HG03025 (cell line): ENCODE results near the gene PROSER2.

Experiments
- ATAC-seq: cut with Tn5 transposase; IDR thresholded peaks from one replicate; pipeline ENCODE4 v1.9.1; 2021; ENCODE audit warnings: mild to moderate bottlenecking, moderate library complexity; ENCODE audit not compliant: unreplicated experiment, low FRiP score

The PROSER2 gene

DNA sequence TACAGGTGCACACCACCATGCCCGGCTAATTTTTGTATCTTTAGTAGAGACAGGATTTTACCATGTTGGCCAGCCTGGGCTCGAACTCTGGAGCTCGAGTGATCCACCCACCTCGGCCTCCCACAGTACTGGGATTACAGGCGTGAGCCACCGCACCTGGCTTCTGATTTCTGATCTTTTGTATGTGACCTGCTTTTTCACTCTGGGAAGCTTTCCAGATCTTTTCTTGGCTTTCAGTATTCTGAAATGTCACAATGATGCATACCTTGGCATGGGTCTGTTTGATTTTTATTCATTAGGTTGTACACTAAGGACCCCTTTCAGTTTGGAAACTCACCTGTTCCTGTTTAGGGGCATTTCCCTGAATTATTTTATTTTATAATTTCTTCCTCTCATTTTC is 41.6 kb downstream of the PROSER2 start:
- no peak for ATAC-seq

DNA sequence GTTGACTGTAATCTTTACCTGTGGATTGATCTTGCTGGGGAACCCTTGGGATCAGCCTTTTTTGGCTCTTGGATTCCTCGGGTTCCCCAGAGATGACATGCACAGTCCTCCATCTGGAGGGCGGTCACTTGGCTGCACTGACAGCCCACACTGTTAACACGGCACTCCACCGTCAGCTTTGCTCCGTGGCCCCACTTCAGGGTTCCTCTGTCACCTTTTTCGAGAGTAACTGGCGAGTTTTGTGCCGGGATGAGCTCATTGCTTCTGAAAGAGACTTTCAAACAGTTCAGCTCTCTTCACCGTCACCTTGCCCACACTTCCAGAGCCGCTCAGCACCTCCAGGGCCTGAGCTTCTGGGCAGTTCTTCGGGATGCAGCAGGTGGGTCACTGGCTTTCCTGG is 42.4 kb downstream of the PROSER2 start:
- ATAC-seq: no peak

DNA sequence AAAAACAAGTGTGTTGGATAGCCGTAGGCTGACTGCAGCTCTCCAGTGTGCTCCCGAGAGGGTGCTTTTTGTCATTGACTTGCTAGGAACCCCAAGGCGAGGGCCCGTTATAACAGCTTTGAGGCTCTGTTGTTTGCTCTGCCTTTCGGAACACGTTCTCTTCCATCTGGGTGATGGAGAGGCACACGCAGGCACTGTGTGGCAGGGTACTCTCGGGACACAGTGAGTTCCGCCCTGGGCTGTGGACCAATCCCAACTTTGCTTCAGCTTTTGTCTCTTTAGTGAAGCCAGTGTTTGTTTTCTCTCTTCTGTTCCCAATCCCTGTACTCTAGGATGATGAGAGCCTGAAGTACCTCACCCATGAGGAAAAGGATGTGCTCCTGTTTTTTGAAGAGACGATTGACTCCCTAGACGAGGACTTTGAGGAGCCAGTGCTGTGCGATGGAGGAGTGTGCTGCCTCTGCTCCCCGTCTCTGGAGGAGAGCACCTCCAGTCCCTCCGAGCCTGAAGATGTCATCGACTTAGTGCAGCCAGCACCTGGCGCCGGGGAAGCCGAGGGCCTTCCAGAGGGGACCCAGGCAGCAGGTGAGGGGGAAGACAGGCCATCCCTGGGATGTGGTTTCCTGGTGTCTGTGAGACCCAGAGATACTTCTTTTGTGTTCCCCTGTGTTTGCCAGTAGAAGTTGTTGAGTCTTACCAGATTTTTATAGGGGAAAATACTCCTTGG is 43.2 kb downstream of the PROSER2 start:
- no peak for ATAC-seq

DNA sequence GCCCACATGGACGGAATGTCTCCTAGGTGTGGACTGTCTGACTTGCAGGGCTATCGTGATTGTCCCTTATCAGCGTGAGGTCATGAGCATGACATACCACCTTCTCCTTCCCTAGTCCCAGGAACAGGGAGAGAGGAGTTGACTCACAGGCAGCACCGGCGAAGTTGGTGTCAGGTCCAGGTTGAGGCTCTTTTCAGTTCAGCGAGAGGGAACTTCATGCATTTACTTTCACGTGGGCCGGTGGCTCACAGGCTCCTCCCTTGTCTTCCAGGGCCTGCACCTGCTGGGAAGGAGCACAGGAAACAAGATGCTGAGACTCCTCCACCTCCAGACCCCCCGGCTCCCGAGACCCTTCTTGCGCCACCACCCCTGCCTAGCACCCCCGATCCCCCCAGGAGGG is 46.1 kb downstream of the PROSER2 start:
- no peak for ATAC-seq

DNA sequence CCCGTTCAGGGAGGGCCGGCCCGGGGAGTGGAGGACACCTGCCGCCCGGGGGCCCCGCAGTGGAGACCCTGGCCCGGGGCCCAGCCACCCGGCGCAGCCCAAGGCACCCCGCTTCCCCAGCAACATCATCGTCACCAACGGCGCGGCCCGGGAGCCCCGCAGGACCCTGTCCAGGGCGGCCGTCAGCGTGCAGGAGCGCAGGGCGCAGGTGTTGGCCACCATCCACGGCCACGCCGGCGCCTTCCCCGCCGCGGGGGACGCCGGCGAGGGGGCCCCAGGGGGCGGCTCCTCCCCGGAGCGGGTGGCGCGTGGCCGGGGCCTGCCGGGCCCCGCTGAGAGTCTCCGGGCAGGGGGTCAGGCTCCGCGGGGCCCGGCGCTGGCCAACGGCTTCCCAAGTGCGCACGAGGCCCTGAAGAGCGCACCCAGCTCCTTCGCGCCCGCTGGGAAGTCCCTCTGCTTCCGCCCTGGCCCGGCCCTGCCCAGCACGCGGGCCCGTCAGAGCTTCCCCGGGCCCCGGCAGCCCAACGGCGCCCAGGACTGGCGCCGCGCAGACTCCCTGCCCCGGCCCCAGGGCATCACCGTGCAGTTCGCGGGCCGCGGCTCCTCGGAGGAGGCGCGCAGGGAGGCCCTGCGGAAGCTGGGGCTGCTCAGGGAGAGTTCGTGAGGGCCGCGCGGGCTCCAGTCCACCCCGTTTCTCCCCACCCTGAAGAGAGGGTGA is 46.7 kb downstream of the PROSER2 start:
- no peak for ATAC-seq

DNA sequence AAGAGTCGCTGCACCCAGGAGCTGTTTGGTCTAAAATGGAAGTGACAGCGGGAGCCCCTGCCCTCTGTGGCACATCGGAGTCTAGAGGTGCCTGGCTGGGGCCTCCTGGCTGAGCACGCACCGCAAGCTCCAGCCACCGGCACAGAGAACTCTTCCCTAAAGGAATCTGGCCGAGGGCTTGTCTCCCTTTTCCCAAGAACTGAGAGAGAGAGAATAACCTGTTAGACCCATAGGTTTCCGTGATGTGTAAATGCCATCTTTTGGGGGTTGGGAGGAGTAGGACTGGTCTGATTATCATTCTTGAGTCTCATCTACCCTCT is 47.3 kb downstream of the PROSER2 start:
- ATAC-seq: no peak

DNA sequence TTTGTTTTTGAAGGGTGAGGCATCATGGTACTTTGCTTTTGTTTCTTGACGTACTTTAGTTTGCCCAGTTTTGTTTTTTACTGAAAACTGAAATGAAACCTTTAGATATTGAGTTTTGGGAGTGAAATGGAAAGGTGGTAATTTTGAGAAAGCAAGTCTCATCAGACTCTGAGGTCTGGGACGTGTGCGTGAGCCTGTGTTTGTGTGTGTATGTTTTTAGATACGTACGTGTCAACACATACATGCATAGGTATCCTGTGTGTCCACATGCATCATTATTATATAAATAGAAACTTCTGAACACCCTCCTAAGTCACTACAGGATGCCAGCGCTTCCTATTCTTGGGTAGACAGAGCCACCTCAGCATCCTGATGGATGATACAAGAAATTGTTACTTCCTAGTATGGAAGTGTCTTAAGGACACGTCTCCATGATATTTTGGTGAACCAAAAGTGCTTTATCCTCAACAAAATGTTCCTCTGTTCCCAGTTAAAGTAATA is 47.8 kb downstream of the PROSER2 start:
- no peak for ATAC-seq

DNA sequence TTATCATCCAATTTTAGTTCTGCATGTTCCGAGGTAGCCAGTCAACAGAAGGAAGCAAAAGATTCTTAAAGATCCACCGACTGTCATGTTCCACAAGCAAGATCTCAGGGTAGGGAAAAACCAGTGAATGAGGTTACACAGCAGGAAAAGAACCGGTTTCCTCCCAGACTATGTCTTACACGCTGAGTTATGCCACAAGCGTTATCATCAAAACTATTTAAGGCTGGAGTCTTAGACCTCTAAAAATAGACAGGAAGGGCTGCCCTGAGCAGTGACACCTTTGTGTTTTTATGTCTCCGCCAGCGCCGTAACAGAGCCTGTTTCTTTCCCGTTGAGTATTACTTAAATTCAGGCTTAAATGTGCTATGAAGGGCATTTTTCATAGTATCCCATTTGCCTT is 48.3 kb downstream of the PROSER2 start:
- no peak for ATAC-seq

DNA sequence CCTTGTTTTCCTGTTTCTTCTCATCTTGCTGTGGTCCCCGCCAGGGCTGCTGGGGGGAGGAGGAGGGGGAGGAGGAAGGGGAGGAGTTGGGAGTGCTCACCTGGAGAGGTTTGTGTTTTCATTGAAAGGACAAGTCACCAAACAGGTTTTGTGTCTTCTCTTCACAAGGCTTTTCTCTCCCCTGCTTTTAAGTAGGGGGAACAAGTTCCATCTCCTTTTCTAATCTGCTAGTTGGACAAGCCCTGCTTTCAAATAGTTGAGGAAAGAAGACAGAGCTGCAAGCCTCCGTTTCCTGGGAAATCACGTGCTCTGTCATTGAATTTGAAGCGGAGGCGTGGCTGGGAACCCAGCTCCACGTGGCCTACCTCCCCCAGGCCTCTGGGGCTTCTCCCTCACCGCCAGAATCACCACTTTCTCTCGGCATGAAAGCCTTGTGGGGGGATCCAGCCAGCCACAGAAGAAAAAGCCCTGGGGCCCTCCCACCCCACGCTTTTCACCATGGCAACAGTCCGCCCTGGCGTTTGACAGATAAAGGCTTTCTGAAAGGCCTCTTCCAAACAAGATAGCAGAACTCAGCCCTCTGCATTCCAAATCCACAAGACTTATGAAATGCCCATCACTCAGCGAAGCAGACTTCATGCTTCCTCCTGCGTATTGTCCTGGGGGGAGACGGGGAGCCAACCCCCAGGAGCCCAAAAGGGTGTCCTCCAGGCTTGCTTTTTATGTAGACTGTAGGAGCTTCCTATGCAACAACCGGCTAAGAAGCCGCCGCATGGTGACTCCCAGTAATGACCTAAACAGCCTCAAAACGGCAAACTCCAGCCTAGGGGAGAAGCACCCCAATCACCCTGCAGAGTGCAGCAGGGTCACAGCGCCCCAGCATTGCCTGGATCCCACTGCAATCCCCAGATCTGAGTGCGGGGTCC is 51.7 kb downstream of the PROSER2 start:
- no peak for ATAC-seq

DNA sequence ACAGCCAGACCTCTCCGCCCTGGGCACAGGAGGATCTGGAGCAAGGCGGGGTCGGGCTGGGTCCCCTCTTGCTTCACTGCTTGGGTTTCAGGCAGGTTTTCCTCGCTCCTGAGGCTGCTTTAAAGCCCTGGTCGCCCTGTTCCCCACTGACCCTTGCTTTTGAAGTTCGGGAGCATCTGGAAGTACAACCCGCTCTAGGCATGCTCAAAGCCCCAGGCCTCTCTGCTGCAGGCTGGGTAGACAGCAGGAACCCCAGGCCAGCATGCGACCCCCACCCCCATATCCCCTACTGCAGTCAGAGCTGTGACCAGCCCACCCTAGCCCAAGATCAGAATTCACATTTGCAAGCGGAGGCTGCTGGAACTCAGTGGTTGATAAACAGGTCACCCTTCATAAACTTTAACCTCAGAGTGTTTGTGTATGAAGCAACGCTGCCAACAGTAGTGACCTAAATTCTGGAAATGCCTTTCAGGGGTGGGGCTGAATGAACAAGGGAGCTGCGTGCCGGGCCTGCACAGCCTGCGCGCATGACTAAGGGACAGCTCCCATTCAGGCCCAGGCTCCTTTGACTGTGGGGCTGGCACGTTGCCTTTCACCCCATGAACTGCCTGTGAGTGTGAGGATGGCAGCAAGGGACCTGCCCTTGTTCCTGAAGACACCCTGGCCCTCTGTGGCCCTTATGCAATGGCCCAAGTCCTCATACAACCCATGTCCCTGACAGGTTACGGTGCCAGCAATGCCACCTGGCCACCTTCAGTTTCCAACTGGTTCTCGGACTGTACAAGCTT is 52.5 kb downstream of the PROSER2 start:
- ATAC-seq: no peak

DNA sequence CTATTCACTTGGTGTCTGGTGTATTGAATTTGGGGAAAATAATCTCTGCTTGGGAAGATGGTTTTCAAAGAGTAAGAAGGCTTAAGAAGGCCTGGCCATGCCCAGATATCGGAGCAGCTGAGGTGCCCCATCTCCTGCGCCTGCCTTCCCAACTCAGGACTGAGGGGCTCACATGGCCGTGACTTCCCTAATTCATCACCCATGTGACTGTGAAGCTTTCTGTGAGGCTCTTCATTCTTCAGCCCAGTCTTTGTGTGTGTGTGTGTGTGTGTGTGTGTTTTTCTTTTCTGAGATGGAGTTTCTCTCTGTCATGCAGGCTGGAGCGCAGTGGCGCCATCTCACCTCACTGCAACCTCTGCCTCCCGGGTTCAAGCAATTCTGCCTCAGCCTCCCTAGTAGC is 53.2 kb downstream of the PROSER2 start:
- no peak for ATAC-seq

DNA sequence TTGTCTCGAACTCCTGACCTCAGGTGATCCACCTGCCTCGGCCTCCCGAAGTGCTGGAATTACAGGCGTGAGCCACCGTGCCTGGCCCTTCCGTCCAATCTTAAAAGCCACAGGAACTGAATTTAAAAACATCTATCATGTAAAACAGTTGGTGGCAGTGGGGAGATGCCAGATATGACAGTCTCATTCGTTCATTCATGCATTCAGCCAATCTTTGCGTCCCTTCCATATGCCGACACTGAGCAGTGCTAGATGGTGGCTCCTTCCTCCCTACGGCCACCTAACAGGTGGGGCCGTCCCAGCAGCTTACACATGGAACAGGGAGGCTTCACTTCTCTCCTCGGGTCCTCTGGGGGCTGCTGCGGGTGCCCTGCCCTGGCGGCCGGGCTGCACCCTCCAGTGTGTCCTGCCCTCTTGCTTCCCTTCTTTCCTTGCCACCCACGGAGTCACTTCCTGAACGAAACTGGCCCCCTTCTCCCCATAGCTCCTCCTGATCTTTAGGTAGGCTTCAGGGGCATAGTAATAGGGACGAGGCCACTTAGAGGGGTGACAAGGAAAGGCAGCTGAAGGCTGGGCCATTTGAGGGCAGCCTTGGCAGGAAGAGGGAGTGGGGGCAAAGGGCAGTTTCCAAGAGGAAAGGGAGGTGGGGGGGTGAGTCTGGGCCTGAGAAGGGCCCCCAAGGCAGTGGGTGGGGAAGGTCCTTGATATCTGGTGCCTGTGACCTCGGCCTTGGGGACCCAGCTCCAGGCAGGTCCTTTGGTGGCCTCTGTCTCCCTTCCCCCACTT is 53.8 kb downstream of the PROSER2 start:
- ATAC-seq: no peak

DNA sequence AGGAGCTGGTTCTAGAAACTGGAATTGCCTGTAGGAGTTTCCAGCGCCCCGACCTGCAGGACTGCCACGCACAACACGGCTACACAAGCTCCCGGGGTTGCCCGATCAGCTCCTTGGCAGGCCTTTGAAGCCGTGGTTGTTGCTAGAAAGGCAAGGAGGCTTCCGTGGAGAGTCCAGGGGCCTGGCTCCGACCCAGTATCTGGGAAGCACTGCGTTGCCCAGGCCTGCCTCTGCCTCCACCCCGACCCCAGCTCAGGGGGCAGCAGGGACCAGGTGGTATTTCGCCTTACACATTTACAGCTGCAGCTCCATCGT is 54.4 kb downstream of the PROSER2 start:
- no peak for ATAC-seq

DNA sequence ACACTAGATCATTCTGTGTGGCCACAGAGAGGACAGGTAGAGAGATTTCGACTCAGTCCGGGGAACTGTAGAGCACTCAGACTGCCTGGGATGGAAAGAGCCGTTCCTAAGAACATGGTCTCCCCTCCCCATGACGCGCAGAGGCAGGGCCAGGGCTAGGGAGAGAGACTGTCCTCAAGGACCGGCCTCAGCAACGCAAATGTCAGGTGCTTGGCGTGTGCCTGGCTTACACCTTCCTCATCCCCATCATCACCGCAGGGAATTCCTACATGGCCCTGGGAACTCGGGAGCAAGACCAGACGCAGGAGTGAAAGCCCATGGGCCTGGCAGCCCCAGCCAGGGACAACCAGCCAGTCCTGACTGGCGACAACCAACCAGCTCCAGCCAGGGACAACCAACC is 55.6 kb downstream of the PROSER2 start:
- ATAC-seq: no peak

DNA sequence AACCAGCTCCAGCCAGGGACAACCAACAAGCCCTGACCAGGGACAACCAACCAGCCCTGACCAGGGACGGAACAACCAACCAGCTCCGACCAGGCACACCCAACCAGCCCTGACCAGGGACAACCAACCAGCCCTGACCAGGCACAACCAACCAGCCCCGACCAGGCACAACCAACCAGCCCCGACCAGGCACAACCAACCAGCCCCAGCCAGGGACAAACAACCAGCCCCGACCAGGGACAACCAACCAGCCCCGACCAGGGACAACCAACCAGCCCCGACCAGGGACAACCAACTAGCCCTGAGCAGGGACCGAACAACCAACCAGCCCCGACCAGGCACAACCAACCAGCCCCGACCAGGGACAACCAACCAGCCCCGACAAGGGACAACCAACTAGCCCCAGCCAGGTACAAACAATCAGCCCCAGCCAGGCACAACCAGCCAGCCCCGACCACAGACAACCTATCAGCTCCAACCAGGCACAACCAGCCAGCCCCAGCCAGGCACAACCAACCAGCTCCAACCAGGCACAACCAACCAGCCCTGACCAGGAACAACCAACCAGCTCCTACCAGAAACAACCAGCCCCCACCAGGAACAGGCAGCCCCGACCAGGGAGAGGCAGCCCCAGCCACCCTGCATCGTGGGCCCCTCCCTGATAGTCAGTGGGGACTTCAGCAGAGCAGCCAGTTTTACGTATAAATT is 56.4 kb downstream of the PROSER2 start:
- ATAC-seq: no peak

DNA sequence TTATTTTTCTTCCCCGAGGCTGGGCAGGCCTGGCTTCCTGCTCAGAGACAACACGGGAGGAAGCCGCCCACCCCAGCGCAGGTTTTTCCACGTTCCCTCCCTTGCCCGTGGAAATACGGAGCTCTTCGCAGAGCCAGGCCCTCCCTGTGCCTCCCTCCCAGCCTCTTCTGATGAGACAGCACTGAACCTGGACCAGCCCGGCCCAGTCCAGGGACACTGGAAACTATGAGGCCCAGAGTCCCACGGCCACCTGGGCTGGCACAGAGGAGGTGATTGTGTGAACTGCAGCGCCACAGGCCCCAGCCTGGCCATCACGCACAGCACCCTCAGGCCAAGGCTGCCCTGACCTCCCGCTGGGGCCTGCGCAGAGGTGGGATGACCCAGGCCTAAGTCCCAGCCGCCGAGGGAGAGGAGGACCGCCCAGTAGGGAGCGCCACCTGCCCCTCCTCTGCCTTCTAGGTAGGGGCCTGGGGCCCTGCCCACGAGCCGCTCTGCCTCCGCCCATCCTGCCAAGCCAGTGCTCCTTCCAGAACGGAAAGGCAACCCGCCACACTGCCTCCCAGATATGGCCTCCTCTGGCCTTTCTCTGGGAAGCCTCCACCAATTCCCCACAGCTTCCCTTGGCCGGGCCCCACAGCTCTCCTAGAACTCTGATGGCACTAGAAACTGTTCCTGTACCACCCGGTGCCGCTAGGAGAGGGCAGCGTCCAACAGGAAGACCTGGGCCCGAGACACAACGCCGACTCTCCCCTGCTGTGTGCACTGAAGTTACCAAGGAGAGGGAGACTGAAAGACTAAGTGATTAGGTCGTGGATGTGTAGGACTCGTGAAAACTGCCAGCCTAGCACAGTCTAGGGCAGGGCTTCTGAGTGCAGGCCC is 57.2 kb downstream of the PROSER2 start:
- no peak for ATAC-seq

DNA sequence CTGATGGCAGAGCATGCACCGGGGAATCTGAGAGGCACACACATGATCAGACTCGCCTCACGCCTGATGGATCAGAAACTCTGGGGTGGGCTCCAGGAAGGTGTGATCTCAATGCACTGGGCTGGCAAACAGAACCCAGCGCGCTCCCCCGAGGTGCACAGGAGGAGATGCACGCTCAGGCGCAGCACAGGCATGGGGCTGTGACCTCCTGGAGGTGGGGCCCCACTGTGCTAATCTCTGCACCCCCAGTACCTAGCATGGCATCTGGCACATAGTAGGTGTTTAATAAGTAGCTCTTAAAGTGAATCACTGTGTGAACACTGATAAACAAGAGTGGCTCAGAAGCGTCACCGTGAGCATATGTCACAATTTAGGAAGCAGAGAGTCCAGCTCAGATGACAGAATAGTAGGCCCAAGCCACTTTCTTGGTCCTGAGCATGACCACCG is 57.9 kb downstream of the PROSER2 start:
- ATAC-seq: no peak
